Stimulated activated CD4-positive, alpha-beta T cell treated with anti-CD3 and anti-CD28 coated beads, Interleukin-15, amount 100 ng/mL, for 48 hours (primary cell): ENCODE data around the gene RPL14.
"Not testable (repeated sequence)": the region's sequence is repeated elsewhere in the genome, so short reads cannot be mapped to it uniquely, and the experiment has no call there.

ENCODE experiments used
- DNase-seq, 2 donors: peaks; one replicate each; pipeline ENCODE4 v3.0.0-alpha.2; 2020; ENCODE audit warnings: low read depth in 2 of 2

RPL14 gene

GRCh38 chr3:40456940-40457823, at the start of gene RPL14:
RPL14 (plus strand) TSS chr3:40457339; CDS start chr3:40457472, 133 bp downstream.
- peak; percentile 92 to 93 for DNase-seq

- DNase-seq: no peak
Measured at GRCh38 chr3:40407611-40408010, 49.5 kb upstream of the RPL14 start.

GRCh38 chr3:40414270-40414669, 42.9 kb upstream of the RPL14 start:
- no peak for DNase-seq

GRCh38 chr3:40417845-40418543, 39.1 kb upstream of the RPL14 start:
- DNase-seq: no peak

GRCh38 chr3:40422861-40423260, 34.3 kb upstream of the RPL14 start:
- no peak for DNase-seq

GRCh38 chr3:40427045-40427669, 30.0 kb upstream of the RPL14 start:
- DNase-seq: no peak

GRCh38 chr3:40432793-40433192, 24.3 kb upstream of the RPL14 start:
- no peak for DNase-seq

GRCh38 chr3:40437889-40438288, 19.2 kb upstream of the RPL14 start:
- no peak for DNase-seq

GRCh38 chr3:40445062-40445461, 12.1 kb upstream of the RPL14 start:
- no peak for DNase-seq

- DNase-seq: no peak
Measured at GRCh38 chr3:40445880-40446279, 11.3 kb upstream of the RPL14 start.

GRCh38 chr3:40450438-40450837, 6.7 kb upstream of the RPL14 start:
- no peak for DNase-seq

- DNase-seq: no peak
Measured at GRCh38 chr3:40451551-40451950, 5.6 kb upstream of the RPL14 start.

GRCh38 chr3:40452057-40452456, 5.1 kb upstream of the RPL14 start:
- no peak for DNase-seq

- DNase-seq: no peak
Measured at GRCh38 chr3:40452562-40452875, 4.6 kb upstream of the RPL14 start.

GRCh38 chr3:40452876-40453730, 4.0 kb upstream of the RPL14 start:
- DNase-seq: peak; percentile 96

GRCh38 chr3:40453933-40454332, 3.2 kb upstream of the RPL14 start:
- DNase-seq: no peak

GRCh38 chr3:40455328-40455727, 1.8 kb upstream of the RPL14 start:
- DNase-seq: no peak

- DNase-seq: no peak
Measured at GRCh38 chr3:40456279-40456939, 730 bp upstream of the RPL14 start.

GRCh38 chr3:40458473-40458872, 1.3 kb downstream of the RPL14 start:
- DNase-seq: no peak

GRCh38 chr3:40460481-40460880, 3.3 kb downstream of the RPL14 start:
- not testable (repeated sequence) for DNase-seq

GRCh38 chr3:40461161-40461560, 4.0 kb downstream of the RPL14 start:
- no peak for DNase-seq
